Pancreas (tissue), 10 donors: ENCODE data around the gene ANKRD44. TPM values are rescaled to one million over a fixed set of nuclear protein-coding genes. Genes with fewer than 3 reads are reported as not detected.

Source experiments
- ATAC-seq, 4 donors: fragments of 200-7000 bp; cut with Tn5 transposase; one replicate each; pipeline versions ENCODE4 v1.8.0 to v1.9.1; 2020; ENCODE audit warnings: mild to moderate bottlenecking in 4 of 4, moderate library complexity in 4 of 4
- DNase-seq, 6 donors: peaks; one replicate each; pipeline ENCODE4 v3.0.0-alpha.2; 2020
- FAIRE-seq: peaks from 2 replicates; lab custom pipeline; 2012; peaks lifted over from hg19 to GRCh38; lab: Jason Lieb, UNC
- H3K27ac ChIP-seq, 4 donors: fragments of 200-600 bp; sonication (generic); 1 replicate in 3 of 4; 2 replicates in 1 of 4; pipeline versions ENCODE4 v1.5.0 to v1.8.0; 2020
- H3K27me3 ChIP-seq, 4 donors: fragments of 200-600 bp; one replicate each; pipeline ENCODE4 v1.8.0; 2021
- H3K36me3 ChIP-seq, 3 donors: fragments of 200-600 bp; sonication (generic) in 1 of 3; one replicate each; pipeline versions ENCODE4 v1.5.0 to v1.8.0; 2020 to 2021
- H3K4me1 ChIP-seq, 3 donors: fragments of 200-600 bp; one replicate each; pipeline ENCODE4 v1.8.0; 2021
- H3K4me3 ChIP-seq, 4 donors: fragments of 200-600 bp; sonication (generic) in 2 of 4; one replicate each; pipeline versions ENCODE4 v1.5.0 to v1.8.0; 2020 to 2021
- H3K9me3 ChIP-seq, 4 donors: fragments of 200-600 bp; one replicate each; pipeline ENCODE4 v1.8.0; 2021
- CTCF ChIP-seq, 4 donors: fragments of 200-600 bp; sonication (generic) in 3 of 4; IDR thresholded peaks; one replicate each; pipeline versions ENCODE4 v1.5.0 to v1.8.0; 2021; ENCODE audit warnings: antibody characterized with exemption in 4 of 4
- WGBS, 2 donors: extraction: QIAGEN DNeasy Blood & Tissue Kit; methylation state at CpG; one replicate each; pipeline ENCODE4 v1.1.7; 2013; 5-methylcytosine and 5-hydroxymethylcytosine counted together
- intact Hi-C, 3 donors: fragments of 100-400 bp; cut with DNase I; formaldehyde crosslinking; loops; one replicate each; pipeline versions ENCODE4 v1.11.1 to v1.14.2; 2022
- polyA plus RNA-seq, 2 donors: library from polyadenylated mRNA; stranded (reverse); fragments of 200-250 nt; gene quantifications; one replicate each; pipeline ENCODE4 v1.2.3, GENCODE V29; 2013
- total RNA-seq, 6 donors: library from RNA; stranded (reverse); fragmentation: NEBNext Ultra II Directional in 4 of 6; extraction: Animal tissue kit (Norgen Biotek cat#: 25700) in 4 of 6; gene quantifications; one replicate each; pipeline versions ENCODE4 v1.2.1 to v1.2.4, GENCODE V29; 2021 to 2023
- donor health status: healthy with polysubstance abuse.
- donor health status: DM: no; HTN: no; CAD: no; lungs with moderate emphysema.
- donor health status: DM: no; HTN: no; CAD: no.
- donor health status: control.
- donor health status: control.
- donor health status: Bipolar disorder and iron deficiency.
- donor health status: DM: yes; HTN: yes; CAD: no.
- donor health status: DM: no; HTN: no; CAD: no.
- donor health status: DM: no; HTN: no; CAD: no.
- donor health status: DM: yes; HTN: yes; CAD: no.

The ANKRD44 gene
- total and polyA plus RNA-seq, 8 donors = 1.9 to 12.5 (median 7.7) TPM

- Histone ChIP-seq H3K36me3 (no peaks in the 10 kb centered on the region), H3K4me3 (no peak overlapping the region), H3K9me3 (no peaks in the 10 kb centered on the region), H3K4me1 (no peaks in the 10 kb centered on the region), H3K27me3 (no peaks in the 10 kb centered on the region), H3K27ac (no peak overlapping the region)
- intact Hi-C loops = no loop called here
- FAIRE-seq (no peak), ATAC-seq (no peak), DNase-seq (no peak)
- WGBS, 2 donors = 80 to 85% methylated on average over 8 of the region's 8 CpGs
- no peak for TF ChIP-seq CTCF (IDR thresholded peaks at IDR 0.05)
Measured at GRCh38 chr2:197237291-197238042, 73.1 kb downstream of the ANKRD44 start.

- no peak for TF ChIP-seq CTCF (IDR thresholded peaks at IDR 0.05)
- WGBS, 2 donors = 74% methylated on average over 7 of the region's 7 CpGs
- DNase-seq = no peak
- H3K27me3 ChIP-seq = no peaks in the 10 kb centered on the region
- intact Hi-C loops = no loop called here
- H3K27ac ChIP-seq = no peak overlapping the region
- no peak overlapping the region for H3K4me3 ChIP-seq
- H3K4me1 ChIP-seq = no peaks in the 10 kb centered on the region
- ATAC-seq = no peak
- no peaks in the 10 kb centered on the region for H3K36me3 ChIP-seq
- FAIRE-seq = no peak
- no peaks in the 10 kb centered on the region for H3K9me3 ChIP-seq
Measured at GRCh38 chr2:197236816-197237215, 73.8 kb downstream of the ANKRD44 start.

- Histone ChIP-seq H3K27me3 (no peaks in the 10 kb centered on the region), H3K4me1 (no peaks in the 10 kb centered on the region), H3K9me3 (no peaks in the 10 kb centered on the region), H3K4me3 (no peak overlapping the region), H3K36me3 (no peaks in the 10 kb centered on the region), H3K27ac (no peak overlapping the region)
- WGBS, 2 donors = 92 to 98% methylated on average over 2 of the region's 2 CpGs
- ATAC-seq (no peak), FAIRE-seq (no peak), DNase-seq (no peak)
- intact Hi-C loops = no loop called here
- no peak for TF ChIP-seq CTCF (IDR thresholded peaks at IDR 0.05)
Measured at GRCh38 chr2:197236159-197236558, 74.4 kb downstream of the ANKRD44 start.

- H3K4me1 ChIP-seq = no peaks in the 10 kb centered on the region
- ATAC-seq = no peak
- no peaks in the 10 kb centered on the region for H3K36me3 ChIP-seq
- H3K27ac ChIP-seq = no peak overlapping the region
- no peaks in the 10 kb centered on the region for H3K9me3 ChIP-seq
- intact Hi-C loops = no loop called here
- no peak for DNase-seq
- no peak for TF ChIP-seq CTCF (IDR thresholded peaks at IDR 0.05)
- H3K4me3 ChIP-seq = no peak overlapping the region
- H3K27me3 ChIP-seq = no peaks in the 10 kb centered on the region
- FAIRE-seq = no peak
- WGBS, 2 donors = 80 to 87% methylated on average over 3 of the region's 3 CpGs
Measured at GRCh38 chr2:197235711-197236110, 74.9 kb downstream of the ANKRD44 start.

GRCh38 chr2:197234671-197235191 is 75.8 kb downstream of the ANKRD44 start:
- Histone ChIP-seq H3K27ac (no peak overlapping the region), H3K4me1 (no peaks in the 10 kb centered on the region), H3K4me3 (no peak overlapping the region), H3K9me3 (no peaks in the 10 kb centered on the region), H3K27me3 (no peaks in the 10 kb centered on the region), H3K36me3 (no peaks in the 10 kb centered on the region)
- DNase-seq = no peak
- ATAC-seq = no peak
- WGBS, 2 donors = 86 to 95% methylated on average over 4 of the region's 4 CpGs
- no peak for TF ChIP-seq CTCF (IDR thresholded peaks at IDR 0.05)
- intact Hi-C loops = no loop called here
- no peak for FAIRE-seq
